Measurements from ENCODE around the gene ARHGAP8.

DNA sequence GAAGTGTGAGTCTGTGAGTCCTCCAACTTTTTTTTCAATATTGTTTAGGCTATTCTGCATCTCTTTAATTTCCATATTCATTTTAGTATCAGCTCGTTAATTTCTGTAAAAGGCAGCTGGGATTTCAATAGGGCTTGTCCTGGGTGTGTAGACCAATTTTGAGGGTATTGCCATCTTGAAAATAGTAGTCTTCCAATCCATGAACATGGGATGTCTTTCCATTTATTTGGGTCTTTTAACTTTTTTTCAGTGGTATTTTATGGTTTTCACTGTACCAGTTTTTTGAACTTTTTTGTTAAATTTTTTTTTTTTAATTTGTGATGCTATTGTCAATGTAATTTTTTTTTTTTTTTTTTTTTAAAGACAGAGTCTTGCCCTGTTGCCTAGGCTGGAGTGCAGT lies 79.5 kb downstream of the ARHGAP8 start:
- TF ChIP-seq, protein P1, sequence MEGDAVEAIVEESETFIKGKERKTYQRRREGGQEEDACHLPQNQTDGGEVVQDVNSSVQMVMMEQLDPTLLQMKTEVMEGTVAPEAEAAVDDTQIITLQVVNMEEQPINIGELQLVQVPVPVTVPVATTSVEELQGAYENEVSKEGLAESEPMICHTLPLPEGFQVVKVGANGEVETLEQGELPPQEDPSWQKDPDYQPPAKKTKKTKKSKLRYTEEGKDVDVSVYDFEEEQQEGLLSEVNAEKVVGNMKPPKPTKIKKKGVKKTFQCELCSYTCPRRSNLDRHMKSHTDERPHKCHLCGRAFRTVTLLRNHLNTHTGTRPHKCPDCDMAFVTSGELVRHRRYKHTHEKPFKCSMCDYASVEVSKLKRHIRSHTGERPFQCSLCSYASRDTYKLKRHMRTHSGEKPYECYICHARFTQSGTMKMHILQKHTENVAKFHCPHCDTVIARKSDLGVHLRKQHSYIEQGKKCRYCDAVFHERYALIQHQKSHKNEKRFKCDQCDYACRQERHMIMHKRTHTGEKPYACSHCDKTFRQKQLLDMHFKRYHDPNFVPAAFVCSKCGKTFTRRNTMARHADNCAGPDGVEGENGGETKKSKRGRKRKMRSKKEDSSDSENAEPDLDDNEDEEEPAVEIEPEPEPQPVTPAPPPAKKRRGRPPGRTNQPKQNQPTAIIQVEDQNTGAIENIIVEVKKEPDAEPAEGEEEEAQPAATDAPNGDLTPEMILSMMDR (IDR thresholded peaks at IDR 0.05 in 8 of 11, conservative IDR thresholded peaks at IDR 0.05 in 3 of 11) = no peak
- no peak for TF ChIP-seq POLR2A (IDR thresholded peaks at IDR 0.05)
